Activated CD4-positive, alpha-beta T cell treated with anti-CD3 and anti-CD28 coated beads, Interleukin-2, amount 50 U/mL, for 16 hours (primary cell): ENCODE results near the gene MKI67.

Source experiments
- DNase-seq: peaks from one replicate; pipeline ENCODE4 v3.0.0-alpha.2; 2020

MKI67 gene

DNA sequence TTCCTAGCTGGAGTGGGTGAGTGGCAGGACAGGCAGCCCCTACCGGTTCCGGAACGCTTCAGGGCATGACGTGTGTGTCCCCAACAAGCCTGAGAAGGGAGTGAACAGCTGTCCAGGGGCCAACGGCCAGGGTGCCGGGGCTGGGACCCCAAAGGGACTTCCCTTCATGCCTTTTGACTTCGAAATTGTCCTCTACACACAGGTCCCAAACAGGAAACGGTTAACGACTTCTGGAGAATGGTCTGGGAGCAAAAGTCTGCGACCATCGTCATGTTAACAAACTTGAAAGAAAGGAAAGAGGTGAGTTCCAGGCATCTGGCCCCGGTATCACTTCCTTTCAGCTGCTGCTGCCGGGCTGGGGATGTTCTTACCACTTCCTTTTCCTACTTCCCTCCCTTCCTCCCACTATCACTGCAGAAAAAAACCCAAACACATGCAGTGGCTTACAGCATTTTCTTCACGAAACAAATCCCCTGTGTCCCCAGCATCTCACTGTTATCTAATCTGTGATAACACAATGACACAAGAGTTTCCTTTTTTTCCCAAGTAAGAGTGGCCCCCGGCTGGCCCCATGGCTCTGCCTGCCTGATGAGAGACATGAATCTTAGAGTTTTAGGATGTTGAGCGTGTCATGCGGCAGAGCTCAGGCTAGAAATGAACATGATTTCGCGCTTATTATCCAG, 63.2 kb downstream of the MKI67 start:
- peak; percentile 78 for DNase-seq

DNA sequence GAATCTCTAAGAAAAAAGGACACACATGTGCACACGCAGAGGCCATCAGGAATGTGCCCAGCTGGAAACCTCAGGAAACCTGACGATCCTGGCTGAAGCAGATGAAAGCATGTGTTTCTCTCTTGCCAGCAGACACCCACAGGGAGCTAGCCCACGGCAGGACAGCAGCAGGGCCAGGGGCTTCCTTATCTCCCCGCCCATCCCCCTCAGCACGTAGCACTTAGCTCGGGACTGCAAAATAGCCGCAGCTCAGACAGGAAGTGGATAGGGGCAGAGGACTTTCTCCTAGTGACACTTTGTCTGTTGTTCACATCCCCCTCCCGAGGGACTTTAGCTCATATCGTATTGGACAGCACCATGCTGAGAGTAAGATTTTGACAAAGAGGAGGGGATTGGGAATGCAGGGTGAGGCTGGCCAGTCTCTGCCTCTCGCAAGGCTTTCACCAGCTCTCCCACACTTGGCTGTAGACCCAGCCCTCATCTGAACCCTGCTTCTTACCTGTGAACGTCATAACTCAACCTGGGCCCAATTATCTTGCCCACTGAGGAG, 63.8 kb downstream of the MKI67 start:
- DNase-seq = peak; percentile 35

DNA sequence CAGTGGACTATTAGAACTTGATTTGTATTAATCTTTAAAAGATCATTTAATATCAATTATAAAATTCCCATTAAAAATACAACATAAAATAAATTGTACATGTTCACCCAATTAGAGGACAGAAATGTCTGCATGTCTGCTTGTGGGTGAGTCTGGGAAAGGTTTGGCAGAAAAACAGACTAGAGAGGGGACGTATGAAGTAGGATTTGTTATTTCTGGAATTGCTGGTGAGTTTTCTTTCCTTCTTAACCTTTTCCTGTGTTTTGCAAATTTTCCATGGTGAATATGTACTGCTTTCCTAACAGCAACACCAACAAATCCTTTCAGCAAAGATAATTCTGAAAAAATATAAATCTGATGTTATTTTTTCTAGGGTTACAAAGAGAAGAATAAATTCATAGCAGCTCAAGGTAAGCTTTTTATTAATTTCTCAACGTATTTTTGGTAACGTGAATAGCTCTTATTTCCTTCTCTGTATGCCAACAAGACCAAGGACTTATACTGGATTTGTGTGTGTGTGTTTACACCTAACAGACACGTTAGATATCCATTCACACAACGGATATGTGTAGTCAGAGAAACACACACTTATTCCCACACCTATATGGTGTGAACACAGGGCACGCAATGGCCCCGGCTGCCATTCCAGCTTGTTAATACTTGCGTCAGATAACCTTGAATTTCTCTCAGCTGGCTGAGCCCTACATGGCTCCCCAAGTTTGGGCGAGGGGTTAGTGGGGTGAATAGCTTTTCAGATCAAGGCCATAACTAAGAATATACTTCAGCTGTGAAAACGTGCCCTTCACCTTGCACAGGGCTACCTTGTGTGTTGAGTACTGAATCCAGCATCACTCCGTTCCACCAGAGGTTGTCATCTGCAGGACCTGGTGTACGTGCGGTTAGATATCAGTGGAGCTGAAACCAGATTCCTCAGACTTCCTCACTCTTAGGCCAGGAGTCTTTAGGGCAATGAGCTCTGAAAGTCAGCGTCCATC, 64.6 kb downstream of the MKI67 start:
- DNase-seq = no peak

DNA sequence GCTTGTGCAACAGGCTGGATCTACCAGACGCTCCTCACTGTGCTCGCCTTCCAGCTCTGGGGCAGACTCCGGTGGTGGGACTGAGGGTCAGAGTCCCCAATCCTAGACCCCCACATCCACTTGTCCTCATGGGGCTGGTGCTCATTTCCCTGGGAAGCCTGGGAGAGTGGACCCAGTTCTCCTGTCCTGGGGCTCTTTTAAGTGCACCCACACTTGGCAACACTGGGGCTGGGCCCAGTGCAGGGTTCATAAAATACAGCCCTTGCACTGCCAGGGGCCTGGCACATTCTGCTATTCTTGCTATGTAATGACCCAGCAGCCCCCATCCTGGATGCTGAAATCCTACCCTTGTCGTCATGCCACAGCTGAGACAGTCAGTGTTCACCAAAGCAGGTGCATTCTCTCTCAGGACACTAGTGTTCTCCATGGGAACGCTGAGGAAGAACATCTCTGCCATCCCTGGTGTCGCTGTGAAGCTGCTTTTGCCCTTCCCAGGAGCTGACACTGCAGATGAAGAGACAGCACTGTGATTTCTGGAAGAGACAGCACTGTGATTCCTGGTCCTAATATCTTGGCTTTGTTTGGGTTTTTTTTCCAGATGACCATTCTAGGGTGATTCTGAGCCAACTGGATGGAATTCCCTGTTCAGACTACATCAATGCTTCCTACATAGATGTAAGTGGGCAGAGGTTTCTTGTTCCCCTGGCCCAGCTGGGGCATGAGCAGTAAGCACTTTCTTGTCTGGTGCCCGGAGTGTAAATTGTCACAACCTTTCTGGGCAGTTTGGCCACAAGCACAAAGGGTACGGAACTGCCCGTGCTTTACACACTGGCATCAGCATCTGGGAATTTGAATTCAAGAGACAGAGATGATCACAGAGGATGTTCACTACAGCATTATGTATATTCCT, 65.6 kb downstream of the MKI67 start:
- no peak for DNase-seq

DNA sequence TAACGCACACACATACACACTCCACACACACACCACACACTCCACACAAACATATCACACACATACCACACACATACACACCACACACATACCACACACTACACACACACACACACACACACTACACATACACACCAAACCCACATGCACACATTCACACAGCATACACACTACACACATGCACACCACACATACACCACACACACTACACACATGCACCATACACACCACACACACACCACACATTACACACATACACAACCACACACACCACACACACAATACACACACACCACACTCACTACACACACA, 66.3 kb downstream of the MKI67 start:
- no peak for DNase-seq

DNA sequence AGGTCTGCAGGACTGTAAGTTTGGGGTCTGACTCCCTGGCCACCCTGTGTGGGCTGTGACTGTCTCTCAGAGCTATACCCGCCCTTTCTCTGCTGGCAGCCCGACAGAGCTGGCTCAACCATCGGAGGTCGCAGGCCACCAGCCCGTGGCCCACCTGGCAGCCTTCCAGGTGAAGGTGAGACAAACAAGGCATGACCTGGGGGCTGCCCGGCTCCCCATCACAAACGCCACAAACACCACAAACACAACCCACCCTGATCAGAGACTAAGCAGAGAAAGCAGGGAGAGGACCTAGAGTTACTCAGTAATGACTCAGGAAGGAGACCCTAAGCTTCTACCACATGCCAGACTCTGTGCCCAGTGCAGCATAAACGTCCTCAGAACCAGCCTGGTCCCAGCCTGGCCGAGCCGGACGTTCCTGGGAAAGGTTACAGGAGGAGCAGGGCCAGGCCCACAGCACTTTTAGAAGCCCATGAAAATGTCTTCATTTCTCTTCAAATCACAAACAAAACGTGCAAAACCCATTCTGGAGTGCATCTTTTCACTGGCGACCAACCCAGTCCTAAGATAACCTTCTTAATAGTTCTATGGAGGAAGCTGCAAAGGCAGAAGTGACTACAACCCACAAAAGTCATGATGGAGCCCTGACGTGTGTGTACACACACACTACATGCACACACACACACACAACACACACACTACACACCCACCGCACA, 66.8 kb downstream of the MKI67 start:
- DNase-seq = no peak

DNA sequence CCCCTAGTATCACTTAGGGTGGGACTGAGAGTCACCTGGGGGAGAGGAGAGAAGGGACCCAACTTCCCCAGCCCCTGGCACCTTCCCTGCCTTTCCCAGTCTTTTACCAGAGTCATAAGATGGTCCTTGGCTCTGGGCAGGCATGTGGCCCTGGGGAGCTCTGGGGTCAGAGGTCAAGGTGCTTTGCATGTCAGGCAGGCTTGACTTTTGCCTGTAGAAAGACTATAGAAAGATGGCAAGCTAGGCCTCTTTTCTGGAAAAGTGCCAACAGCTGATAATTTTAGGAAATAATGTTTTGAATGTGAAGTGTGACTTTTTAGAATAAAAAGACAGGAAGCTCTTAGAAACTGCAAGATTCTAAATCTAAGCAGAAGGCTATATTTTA, 67.5 kb downstream of the MKI67 start:
- DNase-seq = no peak

DNA sequence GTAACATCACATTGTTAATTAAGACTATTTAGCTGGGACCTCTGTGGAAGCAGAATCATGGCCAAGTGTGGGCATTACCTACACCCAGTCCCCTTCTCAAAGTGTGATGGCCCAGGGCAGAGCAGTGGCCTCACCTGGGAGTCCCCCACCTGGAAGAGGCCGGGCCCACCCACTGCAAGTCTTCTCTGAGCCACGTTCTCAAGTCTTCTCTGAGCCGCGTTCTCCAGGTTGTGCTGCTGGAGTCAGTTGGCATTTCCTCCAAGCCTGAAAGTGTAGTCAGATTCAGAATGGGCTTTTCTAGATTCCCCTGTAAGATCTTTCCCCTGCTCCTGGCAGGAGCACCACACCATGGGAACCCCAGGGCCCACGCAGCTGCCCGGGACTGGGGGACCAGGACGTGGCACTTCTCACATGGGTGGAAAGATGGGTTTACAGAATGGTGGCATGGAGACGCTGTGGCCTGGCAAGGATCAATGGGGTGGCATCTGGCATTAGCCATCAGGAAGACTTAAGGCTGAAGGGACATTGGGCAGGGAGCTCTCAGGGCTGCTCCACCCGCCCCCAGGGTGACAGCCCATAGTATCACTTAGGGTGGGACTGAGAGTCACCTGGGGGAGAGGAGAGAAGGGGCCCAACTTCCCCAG, 68.0 kb downstream of the MKI67 start:
- no peak for DNase-seq

DNA sequence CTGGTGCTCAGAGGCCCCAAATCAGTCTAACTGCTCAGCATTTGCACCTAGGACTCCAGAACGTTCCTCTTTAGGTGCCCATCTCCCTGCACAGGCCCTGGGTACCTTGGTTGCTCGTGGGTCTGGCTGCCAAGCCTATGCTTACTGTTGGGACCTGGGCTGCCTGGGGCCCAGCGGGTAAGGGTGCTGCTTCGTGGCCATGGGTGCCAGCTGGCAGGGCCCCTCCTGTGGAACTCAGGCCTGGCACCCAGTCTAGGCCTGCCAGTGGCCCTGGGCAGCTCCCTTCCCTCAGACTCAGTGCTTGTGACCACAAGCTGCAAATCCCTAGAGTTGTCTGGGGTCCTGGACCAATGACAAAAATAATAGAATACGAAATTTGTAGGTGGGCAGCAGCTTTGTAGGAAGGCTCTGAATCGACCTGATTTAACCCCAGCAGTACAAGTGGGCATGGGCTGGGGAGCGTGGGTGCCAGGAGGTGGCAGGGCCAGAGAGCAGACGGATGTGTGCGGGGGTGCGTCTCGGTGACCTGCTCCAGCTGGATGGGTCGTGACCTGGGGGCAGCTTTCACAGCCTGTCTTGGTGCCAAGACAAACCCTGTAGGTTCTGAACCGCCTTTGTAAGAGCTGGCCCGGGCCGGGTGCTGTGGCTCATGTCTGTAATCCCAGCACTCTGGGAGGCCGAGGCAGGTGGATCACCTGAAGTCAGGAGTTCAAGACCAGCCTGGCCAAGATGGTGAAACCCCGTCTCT, 69.7 kb downstream of the MKI67 start:
- no peak for DNase-seq

DNA sequence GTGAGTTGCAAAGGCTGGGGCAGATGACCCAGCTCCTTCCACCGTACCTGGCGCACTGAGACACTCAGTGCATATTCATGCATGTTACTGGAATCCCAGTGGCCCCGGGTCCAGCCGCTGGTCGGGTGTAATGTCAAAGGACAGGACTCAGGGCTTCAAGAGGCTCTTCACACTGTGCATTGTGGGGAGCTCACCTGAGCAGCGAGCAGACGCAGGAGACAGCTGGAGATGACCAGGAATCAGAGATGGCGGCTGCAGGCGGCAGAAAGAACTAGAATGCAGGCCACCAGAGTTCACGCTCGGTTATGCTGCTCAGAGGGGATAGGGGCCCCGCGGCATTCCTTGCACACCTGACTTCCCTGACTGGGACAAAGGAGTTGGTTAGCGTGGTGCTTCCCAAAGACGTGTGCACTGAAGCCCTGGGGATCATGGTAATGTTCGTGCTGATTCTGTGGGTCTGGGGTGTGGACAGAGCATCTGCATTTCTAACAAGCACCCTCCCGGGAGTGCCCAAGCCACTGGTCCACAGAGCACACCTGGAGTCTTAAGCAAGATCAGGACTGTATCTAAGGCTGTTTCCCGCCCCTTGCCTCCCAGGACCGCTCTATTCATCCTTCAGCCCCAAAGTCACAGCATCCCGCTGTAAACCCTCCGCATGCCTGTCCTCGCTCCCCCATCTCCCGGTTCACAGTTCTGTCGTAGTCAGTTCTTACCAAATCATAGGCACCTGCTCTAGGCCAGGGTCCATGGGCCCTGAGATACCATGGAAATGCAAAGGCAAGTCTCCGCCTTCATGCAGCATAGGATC, 71.0 kb downstream of the MKI67 start:
- DNase-seq = no peak

DNA sequence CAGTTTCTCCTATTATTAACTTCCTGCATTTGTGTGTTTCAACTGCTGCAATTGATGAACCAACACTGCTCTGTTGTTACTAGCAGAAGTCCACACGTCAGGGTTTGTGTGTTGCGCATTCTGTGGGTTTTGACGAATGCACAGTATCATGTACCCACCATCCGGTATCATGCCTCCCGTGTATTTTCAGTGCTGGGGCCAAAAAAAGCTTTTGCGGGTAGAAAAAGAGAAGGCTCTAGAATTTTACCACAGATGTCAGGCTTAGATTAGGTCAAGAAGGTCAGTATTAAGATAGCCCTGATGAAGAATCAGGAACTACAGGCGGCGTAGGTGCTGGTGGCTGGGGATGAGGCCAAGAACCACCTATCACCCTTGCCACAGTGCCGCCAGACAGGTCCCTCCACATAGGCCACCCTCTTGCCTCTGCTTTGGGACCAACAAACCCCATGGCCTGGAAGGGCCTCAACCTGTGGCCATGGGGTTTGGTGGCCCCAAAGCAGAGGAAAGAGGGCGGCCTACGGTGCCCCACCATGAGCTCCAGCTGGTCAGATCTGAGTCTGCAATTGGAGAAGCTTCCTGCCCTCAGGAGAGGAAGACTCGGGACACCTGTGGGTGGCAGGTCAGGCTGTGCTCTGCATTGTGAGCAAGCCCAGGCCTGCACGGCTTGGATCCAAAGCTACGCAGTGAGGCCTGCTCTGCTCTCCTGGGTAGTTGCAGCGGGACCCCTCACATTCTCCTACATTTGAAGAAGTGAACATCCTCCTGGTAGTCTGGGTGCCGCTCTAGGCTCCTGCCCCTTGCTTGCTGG, 71.9 kb downstream of the MKI67 start:
- no peak for DNase-seq

DNA sequence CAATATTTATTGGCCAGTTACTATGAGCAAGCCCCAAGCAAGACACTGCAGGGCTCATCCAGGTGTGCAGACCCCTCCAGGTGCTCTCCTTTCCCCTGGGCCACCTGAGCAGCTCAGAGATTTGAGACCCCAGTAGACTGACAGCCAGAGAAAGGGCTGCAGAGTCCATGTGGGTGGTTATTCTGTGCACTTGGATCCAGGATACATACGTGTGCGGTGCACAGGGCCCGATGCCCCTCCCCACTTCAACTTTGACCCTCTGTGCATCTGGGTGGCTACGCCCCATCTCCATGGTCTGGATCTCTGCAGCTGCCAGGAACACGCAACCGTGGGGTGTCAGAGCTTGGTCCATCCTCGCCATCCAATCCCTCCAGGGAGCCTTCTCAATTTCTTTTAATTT, 72.9 kb downstream of the MKI67 start:
- DNase-seq = no peak

DNA sequence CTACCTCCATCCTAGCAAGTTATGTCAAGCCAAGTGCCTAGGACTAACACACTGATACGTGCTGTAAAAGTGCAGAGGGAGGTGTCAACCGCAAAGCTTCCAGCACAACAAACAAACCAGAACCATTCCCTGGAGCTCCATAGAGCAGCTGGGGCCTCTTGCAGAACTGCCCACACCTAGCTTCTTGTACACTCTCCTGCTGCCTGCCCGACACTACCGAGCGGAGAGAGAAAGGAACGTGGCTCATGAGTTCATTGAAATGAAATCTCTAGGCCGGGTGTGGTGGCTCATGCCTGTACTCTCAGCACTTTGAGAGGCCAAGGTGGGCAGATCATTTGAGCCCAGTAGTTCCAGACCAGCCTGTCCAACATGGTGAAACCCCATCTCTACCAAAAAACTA, 73.5 kb downstream of the MKI67 start:
- DNase-seq = no peak

DNA sequence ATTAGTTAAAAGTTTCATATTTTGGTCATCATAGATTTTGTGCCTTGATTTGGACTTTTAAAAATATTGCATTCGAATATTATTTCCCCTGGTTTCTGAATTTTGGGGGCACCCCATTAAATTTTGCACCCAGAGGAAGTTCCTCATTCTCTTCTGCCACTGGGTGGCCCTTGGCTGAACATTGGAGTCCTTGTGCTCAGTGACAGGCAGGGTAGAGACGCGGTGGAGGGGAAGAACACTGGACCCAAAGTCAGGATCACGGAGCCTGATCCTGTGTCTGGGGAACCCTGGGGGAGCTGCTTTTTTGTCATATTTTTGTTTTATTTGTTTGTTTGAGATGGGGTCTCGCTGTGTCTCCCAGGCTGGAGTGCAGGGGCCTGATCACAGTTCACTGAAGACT, 74.7 kb downstream of the MKI67 start:
- DNase-seq = no peak

DNA sequence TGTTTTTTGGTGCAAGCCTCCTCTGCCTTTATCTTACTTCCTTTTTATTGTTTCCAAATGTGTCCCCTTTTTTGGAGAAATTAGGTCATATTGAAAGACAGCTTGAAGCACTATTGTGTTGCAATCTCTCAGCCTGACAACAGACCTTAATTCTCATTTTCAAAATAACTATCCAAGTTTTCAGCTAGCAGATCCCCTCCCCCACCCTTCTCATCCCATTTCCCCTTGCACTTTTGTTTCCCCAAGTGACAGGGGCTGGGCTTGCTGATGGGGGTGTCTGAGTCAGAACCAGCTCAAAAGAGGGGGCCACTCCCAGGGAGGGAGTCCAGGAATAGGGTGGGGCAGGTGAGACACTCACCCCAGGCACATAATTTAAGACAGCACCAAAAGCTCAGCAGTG, 75.3 kb downstream of the MKI67 start:
- peak; percentile 16 for DNase-seq

DNA sequence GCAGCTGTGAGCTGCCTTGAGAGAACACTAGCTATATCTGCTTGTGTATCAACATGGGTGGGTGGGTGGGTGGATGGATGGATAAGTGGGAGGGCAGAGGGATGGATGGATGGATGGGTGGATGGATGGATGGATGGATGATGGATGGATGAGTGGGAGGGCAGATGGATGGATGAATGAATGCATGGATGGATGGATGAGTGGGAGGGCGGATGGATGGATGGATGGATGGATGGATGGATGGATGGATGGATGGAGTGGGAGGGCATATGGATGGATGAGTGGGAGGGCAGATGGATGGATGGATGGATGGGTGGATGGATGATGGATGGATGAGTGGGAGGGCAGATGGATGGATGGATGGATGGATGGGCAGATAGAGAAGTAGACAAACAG, 76.1 kb downstream of the MKI67 start:
- DNase-seq = no peak

DNA sequence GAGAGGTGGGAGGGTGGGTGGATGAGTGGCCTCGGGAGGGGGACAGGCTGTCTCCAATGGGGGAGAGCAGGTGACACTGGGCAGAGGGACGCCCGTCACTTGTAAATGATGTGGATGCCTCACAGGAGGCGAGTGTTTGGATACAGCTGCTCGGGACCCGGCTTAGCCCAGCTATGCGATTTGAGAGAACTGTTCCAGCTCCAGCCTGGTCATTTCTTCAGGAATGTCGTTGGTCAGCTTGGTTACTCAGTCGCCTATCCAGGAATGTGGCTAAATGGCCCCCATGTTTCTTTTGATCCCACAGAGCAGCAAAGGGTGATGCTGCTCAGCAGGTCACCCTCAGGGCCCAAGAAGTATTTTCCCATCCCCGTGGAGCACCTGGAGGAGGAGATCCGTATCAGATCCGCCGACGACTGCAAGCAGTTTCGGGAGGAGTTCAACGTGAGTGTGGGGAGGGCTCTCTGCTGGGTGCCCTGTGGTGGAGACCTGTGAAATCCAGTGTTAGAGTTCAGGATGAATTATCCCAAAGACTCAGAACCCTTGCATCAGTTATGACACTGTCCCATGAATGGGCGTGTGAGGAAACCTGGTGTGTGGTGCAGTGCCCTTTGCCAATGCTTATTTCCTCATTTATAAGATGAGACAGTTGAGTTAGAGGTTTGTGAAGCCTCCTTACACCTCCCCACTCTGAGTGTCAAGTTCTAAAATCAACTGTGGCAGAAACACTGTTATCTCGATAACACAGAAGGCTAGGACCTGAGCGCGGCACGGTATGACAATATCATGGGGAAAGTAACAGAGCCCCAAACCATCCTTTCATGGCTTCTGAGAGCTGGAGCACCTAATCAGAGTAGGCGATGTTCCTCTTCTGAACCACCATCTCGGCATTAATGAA, 76.8 kb downstream of the MKI67 start:
- DNase-seq = no peak

DNA sequence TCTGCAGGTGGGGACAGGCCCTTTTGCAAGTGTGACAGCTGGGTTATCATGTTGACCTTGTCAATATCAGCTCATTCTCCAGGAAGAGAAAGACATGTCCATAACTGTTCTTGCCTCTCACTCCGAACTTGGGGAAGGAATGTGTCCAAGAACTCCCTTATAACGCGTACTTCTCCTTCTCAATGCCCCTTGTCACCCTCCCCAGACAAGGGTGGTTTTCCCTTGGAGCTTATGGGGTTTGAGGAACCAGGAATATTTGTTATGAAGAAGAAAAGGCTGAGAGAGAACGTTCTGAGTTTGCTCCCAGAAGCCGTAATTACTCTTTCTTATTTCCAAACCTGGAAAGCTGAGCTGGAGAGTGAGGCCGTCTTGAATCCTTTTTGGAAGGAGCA, 77.4 kb downstream of the MKI67 start:
- DNase-seq = no peak
